Measurements from ENCODE around the gene ICAM5. TPM values are rescaled to one million over a fixed set of nuclear protein-coding genes. Genes with fewer than 3 reads are reported as not detected.

Gene ICAM5
- total RNA-seq, 1 experiment from 2014 or later: 53.9 TPM

DNA sequence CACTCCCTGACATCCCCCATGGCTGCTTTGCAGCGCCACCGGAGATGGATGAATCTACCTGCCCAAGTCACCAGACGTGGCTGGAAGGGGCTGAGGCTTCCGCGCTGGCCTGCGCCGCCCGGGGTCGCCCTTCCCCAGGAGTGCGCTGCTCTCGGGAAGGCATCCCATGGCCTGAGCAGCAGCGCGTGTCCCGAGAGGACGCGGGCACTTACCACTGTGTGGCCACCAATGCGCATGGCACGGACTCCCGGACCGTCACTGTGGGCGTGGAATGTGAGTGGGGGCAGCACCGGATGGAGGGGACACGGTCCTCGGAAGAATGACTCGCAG is 4.6 kb downstream of the ICAM5 start:
- Histone ChIP-seq H3K9me2 (ENCODE audit: insufficient read depth) (no peaks in the 10 kb centered on the region), H4K20me1 (ENCODE audit: insufficient read depth) (no peaks in the 10 kb centered on the region), H2AFZ (ENCODE audit: low read depth, low read length, poor library complexity, severe bottlenecking) (no peak overlapping the region), H3K79me2 (ENCODE audit: insufficient read depth, low read length) (peaks cover 16% of the 10 kb centered on the region; the same call in 1 of the 2 replicates), H3K4me3 (replicated peaks in 1 of 2; ENCODE audit: low read depth in 1 of 2, low read length in 2 of 2) (no peak overlapping the region), H3K9me3 (ENCODE audit: control insufficient read depth in 1 of 2, insufficient read depth in 1 of 2, low read depth in 1 of 2, low read length in 2 of 2) (no peaks in the 10 kb centered on the region), H3K27me3 (ENCODE audit: insufficient read depth, low read length) (no peaks in the 10 kb centered on the region), H3K27ac (ENCODE audit: low read depth, low read length) (no peak overlapping the region; the same call in 1 of the 2 replicates), H3K4me2 (ENCODE audit: low read length) (no peak overlapping the region), H3K9ac (ENCODE audit: low read length) (no peak overlapping the region), H3K4me1 (ENCODE audit: control insufficient read depth in 1 of 2, insufficient read depth in 2 of 2, low read length in 2 of 2) (peaks cover 9 to 36% of the 10 kb centered on the region in 2 experiments), H3K36me3 (ENCODE audit: control insufficient read depth in 1 of 2, insufficient read depth in 2 of 2, low read length in 2 of 2) (peaks cover 2 to 23% of the 10 kb centered on the region in 2 experiments; a peak in 2 of 4 replicates)
- BruUV-seq (replicated peaks): no TSS peak
- ChIA-PET RAD21 (ENCODE audit: low non-redundant PET in 1 of 2, low total read pairs in 2 of 2, uncharacterized antibody in 2 of 2, unreplicated experiment in 2 of 2) (no interaction called here), CTCF (no interaction called here), POLR2A (no interaction called here)
- intact Hi-C loops (cut with micrococcal nuclease): no loop called here
- TF ChIP-seq ELF1 (IDR thresholded peaks at IDR 0.05; ENCODE audit: borderline replicate concordance, low read depth) (no peak), CBX3 (IDR thresholded peaks at IDR 0.05; ENCODE audit: low read depth) (no peak), JUND (IDR thresholded peaks at IDR 0.05) (no peak), YY1 (IDR thresholded peaks at IDR 0.05; ENCODE audit: extremely low read depth, insufficient replicate concordance, low read depth, low read length) (no peak), EGR1 (IDR thresholded peaks at IDR 0.05; ENCODE audit: low read depth) (no peak), POLR2A (IDR thresholded peaks at IDR 0.05; ENCODE audit: borderline replicate concordance, extremely low read depth, insufficient read depth, insufficient read length) (no peak), SP1 (IDR thresholded peaks at IDR 0.05; ENCODE audit: low read depth) (no peak), FOSL1 (IDR thresholded peaks at IDR 0.05; ENCODE audit: low read depth) (no peak), ZFX (IDR thresholded peaks at IDR 0.05) (no peak), SRF (IDR thresholded peaks at IDR 0.05; ENCODE audit: low read depth) (no peak), REST (IDR thresholded peaks at IDR 0.05; ENCODE audit: low read depth) (no peak), CTCF (IDR thresholded peaks at IDR 0.05 in 2 of 3, conservative IDR thresholded peaks at IDR 0.05 in 1 of 3; ENCODE audit: borderline replicate concordance in 1 of 3, insufficient read depth in 1 of 3, low read depth in 2 of 3, low read length in 2 of 3) (no peak), EZH2phosphoT487 (IDR thresholded peaks at IDR 0.05; ENCODE audit: borderline replicate concordance) (no peak), ZNF274 (IDR thresholded peaks at IDR 0.05; ENCODE audit: low read depth, low read length) (no peak), TCF7L2 (IDR thresholded peaks at IDR 0.05; ENCODE audit: borderline replicate concordance, extremely low read depth, insufficient read depth, insufficient read length) (no peak)
- TF ChIP-seq, protein P1, sequence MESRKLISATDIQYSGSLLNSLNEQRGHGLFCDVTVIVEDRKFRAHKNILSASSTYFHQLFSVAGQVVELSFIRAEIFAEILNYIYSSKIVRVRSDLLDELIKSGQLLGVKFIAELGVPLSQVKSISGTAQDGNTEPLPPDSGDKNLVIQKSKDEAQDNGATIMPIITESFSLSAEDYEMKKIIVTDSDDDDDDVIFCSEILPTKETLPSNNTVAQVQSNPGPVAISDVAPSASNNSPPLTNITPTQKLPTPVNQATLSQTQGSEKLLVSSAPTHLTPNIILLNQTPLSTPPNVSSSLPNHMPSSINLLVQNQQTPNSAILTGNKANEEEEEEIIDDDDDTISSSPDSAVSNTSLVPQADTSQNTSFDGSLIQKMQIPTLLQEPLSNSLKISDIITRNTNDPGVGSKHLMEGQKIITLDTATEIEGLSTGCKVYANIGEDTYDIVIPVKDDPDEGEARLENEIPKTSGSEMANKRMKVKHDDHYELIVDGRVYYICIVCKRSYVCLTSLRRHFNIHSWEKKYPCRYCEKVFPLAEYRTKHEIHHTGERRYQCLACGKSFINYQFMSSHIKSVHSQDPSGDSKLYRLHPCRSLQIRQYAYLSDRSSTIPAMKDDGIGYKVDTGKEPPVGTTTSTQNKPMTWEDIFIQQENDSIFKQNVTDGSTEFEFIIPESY (IDR thresholded peaks at IDR 0.05; ENCODE audit: extremely low read depth, insufficient replicate concordance, low read length): no peak
- TF ChIP-seq, protein P2, sequence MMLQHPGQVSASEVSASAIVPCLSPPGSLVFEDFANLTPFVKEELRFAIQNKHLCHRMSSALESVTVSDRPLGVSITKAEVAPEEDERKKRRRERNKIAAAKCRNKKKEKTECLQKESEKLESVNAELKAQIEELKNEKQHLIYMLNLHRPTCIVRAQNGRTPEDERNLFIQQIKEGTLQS (IDR thresholded peaks at IDR 0.05): no peak
- TF ChIP-seq, protein P3, sequence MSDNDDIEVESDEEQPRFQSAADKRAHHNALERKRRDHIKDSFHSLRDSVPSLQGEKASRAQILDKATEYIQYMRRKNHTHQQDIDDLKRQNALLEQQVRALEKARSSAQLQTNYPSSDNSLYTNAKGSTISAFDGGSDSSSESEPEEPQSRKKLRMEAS (IDR thresholded peaks at IDR 0.05): no peak
- no peak for ATAC-seq
- DNase-seq (ENCODE audit: low read depth, low spot score): no peak

All from HCT116 (cell line).